H54 (cell line): ENCODE results near the gene SVEP1.
"Not testable (repeated sequence)": the region's sequence is repeated elsewhere in the genome, so short reads cannot be mapped to it uniquely, and the experiment has no call there.

Source experiments
- DNase-seq: peaks from one replicate; pipeline ENCODE4 v3.0.0; 2011; ENCODE audit warnings: low spot score, mixed read lengths; ENCODE audit not compliant: insufficient read length
- FAIRE-seq: peaks from 3 replicates; lab custom pipeline; 2011; peaks lifted over from hg19 to GRCh38; lab: Jason Lieb, UNC
- POLR2A ChIP-seq: IDR thresholded peaks from 2 replicates; pipeline ENCODE4 v1.6.1; 2011; ENCODE audit warnings: low read depth, mild to moderate bottlenecking, low read length

Gene SVEP1

GRCh38 chr9:110561826-110562225, 17.7 kb downstream of the SVEP1 start:
- DNase-seq, result no peak
- no peak for TF ChIP-seq POLR2A
- FAIRE-seq, result no peak

GRCh38 chr9:110559869-110560268, 19.7 kb downstream of the SVEP1 start:
- TF ChIP-seq POLR2A, result no peak
- no peak for DNase-seq
- FAIRE-seq, result no peak

- FAIRE-seq, result no peak
- TF ChIP-seq POLR2A, result no peak
- no peak for DNase-seq
Observed at GRCh38 chr9:110555551-110556331, 23.8 kb downstream of the SVEP1 start.

GRCh38 chr9:110546411-110546871, 33.1 kb downstream of the SVEP1 start:
- no peak for DNase-seq
- FAIRE-seq, result no peak

DNA sequence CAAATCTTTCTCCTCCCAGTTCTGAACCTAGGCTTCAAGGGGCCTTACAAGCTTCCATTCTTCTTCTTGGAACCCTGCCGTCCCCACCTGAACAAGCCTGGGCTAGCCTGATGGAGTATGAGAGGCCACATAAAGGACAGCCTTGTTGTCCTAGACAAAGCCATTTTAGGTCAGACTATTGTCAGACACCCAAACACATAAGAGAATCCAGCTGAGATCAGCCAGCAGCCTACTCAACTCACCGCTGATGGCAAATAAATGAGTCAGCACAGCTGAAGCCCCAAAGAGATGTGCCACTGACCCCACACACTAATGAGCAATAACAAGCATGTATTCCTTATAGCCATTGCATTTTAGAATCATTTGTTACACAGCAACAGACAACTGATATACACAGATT, 33.8 kb downstream of the SVEP1 start:
- DNase-seq (no peak), FAIRE-seq (no peak)
- no peak for TF ChIP-seq POLR2A

More at GRCh38 chr9:110546411-110546871, 33.1 kb downstream of the SVEP1 start:
- TF ChIP-seq POLR2A, result no peak

DNA sequence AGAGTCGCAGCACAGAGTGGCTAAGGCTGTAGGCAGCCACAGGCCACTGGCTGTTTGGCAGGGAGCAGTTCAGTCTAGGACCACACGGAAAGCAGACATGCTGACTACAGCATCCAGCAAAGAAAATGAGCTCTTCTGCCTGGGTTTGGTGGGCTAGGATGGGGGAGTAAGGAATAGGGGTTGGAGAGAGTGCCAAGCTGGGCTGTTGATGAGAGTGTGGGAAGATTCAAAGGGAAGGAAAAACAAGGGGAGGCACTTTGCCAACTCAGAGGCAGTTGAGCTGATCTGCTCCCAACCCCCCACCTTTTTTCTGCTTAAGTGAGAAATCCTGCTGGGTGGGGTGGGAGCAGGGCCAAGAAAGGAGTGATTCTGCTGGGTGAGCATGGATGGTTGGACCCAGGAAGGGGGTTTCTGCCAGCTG, 35.9 kb downstream of the SVEP1 start:
- no peak for TF ChIP-seq POLR2A
- DNase-seq (no peak), FAIRE-seq (no peak)

DNA sequence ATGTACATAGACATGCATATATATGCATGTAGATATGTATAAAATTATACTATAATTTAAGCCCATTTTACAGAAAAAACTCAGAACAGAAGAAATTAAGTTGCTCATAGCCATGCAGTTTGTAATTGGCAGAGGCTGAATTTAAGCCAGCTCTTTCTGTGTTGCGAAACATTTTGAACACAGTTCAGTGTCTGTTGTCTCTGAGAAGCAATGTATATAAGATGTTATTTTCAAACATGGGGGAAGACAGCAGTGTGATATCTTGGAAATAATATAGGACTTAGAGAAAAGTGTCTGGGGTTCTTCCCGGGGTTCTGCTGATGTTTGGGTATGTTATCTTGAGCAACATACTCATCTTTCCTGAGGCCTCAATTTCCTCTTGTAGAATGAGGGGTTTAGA, 37.6 kb downstream of the SVEP1 start:
- DNase-seq, result no peak
- TF ChIP-seq POLR2A, result no peak

GRCh38 chr9:110538647-110539041, 40.9 kb downstream of the SVEP1 start:
- TF ChIP-seq POLR2A, result no peak
- DNase-seq (no peak), FAIRE-seq (no peak)

More for the DNA sequence above, 37.6 kb downstream of the SVEP1 start:
- no peak for FAIRE-seq

DNA sequence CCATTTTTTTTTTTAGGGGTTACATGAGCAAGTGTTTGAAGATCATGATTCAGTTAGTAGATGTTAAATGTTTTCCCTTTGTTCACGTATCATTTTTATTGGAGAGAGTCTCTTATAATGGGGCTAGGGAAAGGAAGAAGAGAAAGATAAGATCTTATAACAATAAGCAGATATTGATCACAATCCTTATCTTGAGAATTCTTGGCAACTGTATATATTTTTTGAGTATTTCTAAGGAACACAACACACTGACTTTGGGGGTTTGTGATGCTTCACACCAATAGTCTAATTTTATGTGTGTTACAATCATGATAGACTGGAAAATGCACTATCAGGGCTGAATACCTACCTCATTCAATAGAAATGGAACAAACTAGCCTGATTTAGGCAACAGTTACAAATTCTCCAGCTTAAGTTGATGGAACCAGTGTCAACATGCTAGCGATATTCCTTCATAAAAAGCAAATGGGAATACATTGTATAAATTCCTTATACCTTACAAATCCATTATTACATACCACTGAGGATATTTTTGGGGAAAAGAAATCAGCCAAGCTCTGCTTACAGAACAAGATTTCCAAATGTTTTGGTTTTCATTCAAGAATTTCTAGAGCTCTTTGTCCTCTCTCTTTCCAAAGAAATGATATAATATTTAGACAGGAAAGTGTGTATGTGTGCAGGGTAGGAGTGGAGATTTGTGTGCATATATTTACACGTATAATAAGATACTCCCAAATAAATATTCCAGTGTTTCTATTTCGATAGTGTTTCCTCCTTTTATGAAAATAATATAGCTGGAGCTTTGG, 41.5 kb downstream of the SVEP1 start:
- FAIRE-seq (no peak), DNase-seq (no peak)
- no peak for TF ChIP-seq POLR2A

DNA sequence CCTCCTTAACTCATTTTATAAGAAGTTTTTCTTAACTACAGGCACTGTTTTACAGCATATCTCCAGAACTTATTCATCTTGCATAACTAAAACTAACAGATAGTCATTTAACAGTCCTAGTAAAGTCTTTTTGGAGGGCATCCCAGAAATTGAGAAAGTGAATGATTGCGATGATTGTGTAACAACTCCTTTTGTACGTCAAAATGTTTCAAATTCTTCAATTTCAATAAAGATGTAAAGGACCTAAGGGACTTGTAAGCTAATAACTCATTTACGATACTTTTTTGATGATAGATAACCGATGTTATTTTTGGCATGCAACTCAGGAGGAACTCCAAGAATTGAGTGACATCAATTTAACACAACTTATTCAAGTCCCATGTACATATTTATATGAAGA, 42.7 kb downstream of the SVEP1 start:
- DNase-seq (no peak), FAIRE-seq (no peak)

DNA sequence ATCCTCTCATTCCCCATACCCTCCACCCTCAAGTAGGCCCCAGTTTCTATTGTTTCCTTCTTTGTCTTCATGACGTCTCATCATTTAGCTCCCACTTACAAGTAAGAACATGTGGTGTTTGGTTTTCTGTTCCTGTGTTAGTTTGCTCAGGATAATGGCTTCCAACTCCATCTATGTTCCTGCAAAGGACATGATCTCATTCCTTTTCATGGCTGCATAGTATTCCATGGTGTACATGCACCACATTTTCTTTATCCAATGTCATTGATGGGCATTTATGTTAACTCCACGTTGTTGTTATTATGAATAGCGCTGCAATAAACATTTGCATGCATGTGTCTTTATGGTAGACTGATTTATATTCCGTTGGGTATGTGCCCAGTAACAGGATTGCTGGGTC, 45.4 kb downstream of the SVEP1 start:
- FAIRE-seq, DNase-seq: not testable (repeated sequence)

More for the DNA sequence above, 42.7 kb downstream of the SVEP1 start:
- TF ChIP-seq POLR2A, result no peak

GRCh38 chr9:110532908-110533665, 46.5 kb downstream of the SVEP1 start:
- DNase-seq (no peak), FAIRE-seq (no peak)
- no peak for TF ChIP-seq POLR2A

- no peak for DNase-seq
- no peak for FAIRE-seq
- TF ChIP-seq POLR2A, result no peak
Observed at GRCh38 chr9:110531776-110532175, 47.8 kb downstream of the SVEP1 start.

DNA sequence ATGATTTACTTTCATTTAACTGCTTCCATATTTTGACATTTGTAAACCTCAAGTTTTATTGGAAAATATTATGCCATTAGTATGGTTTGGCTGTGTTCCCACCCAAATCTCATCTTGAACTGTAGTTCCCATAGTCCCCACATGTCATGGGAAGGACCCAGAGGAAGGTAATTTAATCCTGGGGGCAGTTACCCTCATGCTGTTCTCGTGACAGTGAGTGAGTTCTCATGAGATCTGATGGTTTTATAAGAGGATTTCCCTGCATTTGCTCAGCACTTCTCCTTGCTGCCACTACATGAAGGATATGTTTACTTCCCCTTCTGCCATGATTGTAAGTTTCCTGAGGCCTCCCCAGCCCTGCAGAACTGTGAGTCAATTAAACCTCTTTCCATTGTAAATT, 48.3 kb downstream of the SVEP1 start:
- not testable (repeated sequence) for FAIRE-seq, DNase-seq

- no peak for TF ChIP-seq POLR2A
- no peak for DNase-seq
- FAIRE-seq, result no peak
Observed at GRCh38 chr9:110528645-110529044, 50.9 kb downstream of the SVEP1 start.
